Loucy (cell line): ENCODE measurements around the gene HIP1.

Experiments used
- H2AFZ ChIP-seq: fragments of 200-600 bp; sonication (generic); 2 replicates; pipeline ENCODE4 v1.6.0; 2016; ENCODE audit warnings: antibody characterized with exemption, mild to moderate bottlenecking, low read length, moderate library complexity
- H3F3A ChIP-seq: fragments of 200-600 bp; 2 replicates; pipeline ENCODE4 v1.6.0; 2016; ENCODE audit warnings: antibody characterized with exemption, low read depth, mild to moderate bottlenecking
- H3K27me3 ChIP-seq: fragments of 200-600 bp; sonication (generic); 2 replicates; pipeline ENCODE4 v1.6.1; 2014; ENCODE audit warnings: low read length, mild to moderate bottlenecking; ENCODE audit not compliant: insufficient read depth, poor library complexity, severe bottlenecking
- H3K36me3 ChIP-seq: fragments of 200-600 bp; sonication (generic); 2 replicates; pipeline ENCODE4 v1.6.1; 2016; ENCODE audit warnings: low read length; ENCODE audit not compliant: insufficient read depth
- H3K4me1 ChIP-seq: fragments of 200-600 bp; sonication (generic); 2 replicates; pipeline ENCODE4 v1.5.1; 2014; ENCODE audit warnings: low read length, mild to moderate bottlenecking; ENCODE audit not compliant: insufficient read depth, poor library complexity, severe bottlenecking
- H3K4me2 ChIP-seq: fragments of 200-600 bp; sonication (generic); 2 replicates; pipeline ENCODE4 v1.6.0; 2014; ENCODE audit warnings: antibody characterized with exemption, low read length, low read depth, mild to moderate bottlenecking; ENCODE audit not compliant: poor library complexity, severe bottlenecking
- H3K4me3 ChIP-seq: fragments of 200-600 bp; sonication (generic); 2 replicates; pipeline ENCODE4 v1.5.1; 2014; ENCODE audit warnings: low read length, mild to moderate bottlenecking, mixed read lengths; ENCODE audit not compliant: poor library complexity, severe bottlenecking
- H3K79me2 ChIP-seq: fragments of 200-600 bp; sonication (generic); 2 replicates; pipeline ENCODE4 v1.6.1; 2014; ENCODE audit warnings: low read length; ENCODE audit not compliant: insufficient read depth
- H3K9ac ChIP-seq: fragments of 200-600 bp; sonication (generic); 2 replicates; pipeline ENCODE4 v1.6.0; 2014; ENCODE audit warnings: mild to moderate bottlenecking, low read depth, low read length, moderate library complexity; ENCODE audit not compliant: poor library complexity, severe bottlenecking
- H3K9me2 ChIP-seq: fragments of 200-600 bp; sonication (generic); replicated peaks from 2 replicates; pipeline ENCODE4 v1.6.1; 2016; ENCODE audit warnings: low read depth, low read length, mixed read lengths
- H3K9me3 ChIP-seq: fragments of 200-600 bp; sonication (generic); 2 replicates; pipeline ENCODE4 v1.6.1; 2014; ENCODE audit warnings: mild to moderate bottlenecking, antibody characterized with exemption, low read length, low read depth; ENCODE audit not compliant: insufficient read depth
- H4K20me1 ChIP-seq: fragments of 200-600 bp; sonication (generic); 2 replicates; pipeline ENCODE4 v1.6.0; 2014; ENCODE audit warnings: antibody characterized with exemption, low read length, mild to moderate bottlenecking; ENCODE audit not compliant: insufficient read depth, poor library complexity, severe bottlenecking
- CTCF ChIP-seq: fragments of 200-600 bp; sonication (generic); conservative IDR thresholded peaks from 2 replicates; pipeline ENCODE4 v1.5.1; 2014; ENCODE audit warnings: mild to moderate bottlenecking, antibody characterized with exemption, low read length
- EZH2phosphoT487 ChIP-seq: fragments of 200-600 bp; IDR thresholded peaks from 2 replicates; pipeline ENCODE4 v1.6.1; 2018; ENCODE audit warnings: antibody characterized with exemption, mild to moderate bottlenecking, moderate library complexity, borderline replicate concordance

Gene HIP1

GRCh38 chr7:75655536-75655935 lies 83.2 kb downstream of the HIP1 start:
- H3K9ac ChIP-seq = no peak overlapping the region

GRCh38 chr7:75654855-75655254 lies 83.9 kb downstream of the HIP1 start:
- H3K4me3 ChIP-seq = no peak overlapping the region
- no peak overlapping the region for H2AFZ ChIP-seq
- no peaks in the 10 kb centered on the region for H4K20me1 ChIP-seq
- no peaks in the 10 kb centered on the region for H3K27me3 ChIP-seq
- TF ChIP-seq EZH2phosphoT487 (no peak), CTCF (no peak)
- no peak overlapping the region for H3K4me2 ChIP-seq
- no peaks in the 10 kb centered on the region for H3K4me1 ChIP-seq
- no peaks in the 10 kb centered on the region for H3K9me2 ChIP-seq
- no peak overlapping the region for H3K9ac ChIP-seq
- H3K36me3 ChIP-seq = no peaks in the 10 kb centered on the region
- no peaks in the 10 kb centered on the region for H3F3A ChIP-seq
- H3K79me2 ChIP-seq = no peaks in the 10 kb centered on the region
- H3K9me3 ChIP-seq = no peaks in the 10 kb centered on the region

More at GRCh38 chr7:75655536-75655935, 83.2 kb downstream of the HIP1 start:
- H3K4me1 ChIP-seq = no peaks in the 10 kb centered on the region
- no peaks in the 10 kb centered on the region for H3K79me2 ChIP-seq
- no peak overlapping the region for H2AFZ ChIP-seq
- TF ChIP-seq EZH2phosphoT487 = no peak
- no peak for TF ChIP-seq CTCF
- no peaks in the 10 kb centered on the region for H3K9me2 ChIP-seq
- no peaks in the 10 kb centered on the region for H3K27me3 ChIP-seq
- H3K9me3 ChIP-seq = no peaks in the 10 kb centered on the region
- no peak overlapping the region for H3K4me2 ChIP-seq
- H4K20me1 ChIP-seq = no peaks in the 10 kb centered on the region
- H3K4me3 ChIP-seq = no peak overlapping the region
- no peaks in the 10 kb centered on the region for H3K36me3 ChIP-seq
- H3F3A ChIP-seq = no peaks in the 10 kb centered on the region

GRCh38 chr7:75653651-75654050 lies 85.1 kb downstream of the HIP1 start:
- no peaks in the 10 kb centered on the region for H3K4me1 ChIP-seq
- no peak overlapping the region for H3K4me3 ChIP-seq
- H3K9me3 ChIP-seq = no peaks in the 10 kb centered on the region
- no peaks in the 10 kb centered on the region for H3F3A ChIP-seq
- no peaks in the 10 kb centered on the region for H3K27me3 ChIP-seq
- H3K9ac ChIP-seq = no peak overlapping the region
- H3K36me3 ChIP-seq = no peaks in the 10 kb centered on the region
- H3K79me2 ChIP-seq = no peaks in the 10 kb centered on the region
- no peak overlapping the region for H3K4me2 ChIP-seq
- H2AFZ ChIP-seq = no peak overlapping the region
- H4K20me1 ChIP-seq = no peaks in the 10 kb centered on the region
- no peaks in the 10 kb centered on the region for H3K9me2 ChIP-seq
- TF ChIP-seq EZH2phosphoT487 (no peak), CTCF (no peak)
